Ascending aorta (tissue), 2 donors: ENCODE measurements around the gene SAXO1. TPM values are rescaled to one million over a fixed set of nuclear protein-coding genes. Genes with fewer than 3 reads are reported as not detected.

Experiments
- DNase-seq, 2 donors: peaks; one replicate each; pipeline ENCODE4 v3.0.0-alpha.2; 2019; ENCODE audit warnings: low spot score in 2 of 2
- H3K27ac ChIP-seq, 2 donors: fragments of 200-600 bp; sonication (generic); one replicate each; pipeline ENCODE4 v1.5.1; 2016 to 2017; ENCODE audit warnings: mild to moderate bottlenecking in 1 of 2
- H3K27me3 ChIP-seq: fragments of 200-600 bp; sonication (generic); one replicate; pipeline ENCODE4 v1.5.1; 2017
- H3K36me3 ChIP-seq, 2 donors: fragments of 200-600 bp; sonication (generic); one replicate each; pipeline ENCODE4 v1.5.1; 2016
- H3K4me1 ChIP-seq, 2 donors: fragments of 200-600 bp; sonication (generic); one replicate each; pipeline ENCODE4 v1.5.1; 2016 to 2017; ENCODE audit warnings: mild to moderate bottlenecking in 1 of 2
- H3K4me3 ChIP-seq, 2 donors: fragments of 200-600 bp; sonication (generic); one replicate each; pipeline ENCODE4 v1.5.1; 2016 to 2017; ENCODE audit warnings: mild to moderate bottlenecking in 1 of 2
- H3K9me3 ChIP-seq, 2 donors: fragments of 200-600 bp; sonication (generic); one replicate each; pipeline ENCODE4 v1.5.1; 2016
- CTCF ChIP-seq, 3 experiments: fragments of 200-600 bp in 2 of 3; fragments of 450-650 bp in 1 of 3; sonication (generic) in 2 of 3; IDR thresholded peaks; one replicate each; pipeline ENCODE4 v1.5.1; 2016 to 2019; ENCODE audit warnings: antibody characterized with exemption in 3 of 3, mild to moderate bottlenecking in 1 of 3, moderate library complexity in 1 of 3
- intact Hi-C: fragments of 100-400 bp; cut with DNase I; formaldehyde crosslinking; loops from one replicate; pipeline ENCODE4 v1.15.1; 2023
- total RNA-seq: library from RNA; depleted of rRNA; stranded (reverse); fragments of >200 nt; gene quantifications from one replicate; pipeline ENCODE4 v1.1.0, GENCODE V29; 2016

SAXO1 gene
- total RNA-seq, 1 donor from 2014 or later: 0.11 TPM

- Histone ChIP-seq H3K36me3 (peaks cover 0 to 4% of the 10 kb centered on the region in 2 donors), H3K27me3 (no peaks in the 10 kb centered on the region), H3K9me3 (no peaks in the 10 kb centered on the region), H3K4me3 (no peak overlapping the region), H3K4me1 (peaks cover 0 to 6% of the 10 kb centered on the region in 2 donors), H3K27ac (no peak overlapping the region)
- DNase-seq: no peak
- TF ChIP-seq CTCF (IDR thresholded peaks at IDR 0.05): no peak
- intact Hi-C loops: no loop called here
Observed at GRCh38 chr9:18909140-18910018, 123.6 kb downstream of the SAXO1 start.

- H3K4me3 ChIP-seq: no peak overlapping the region
- H3K27me3 ChIP-seq: no peaks in the 10 kb centered on the region
- H3K27ac ChIP-seq: no peak overlapping the region
- no peak for TF ChIP-seq CTCF (IDR thresholded peaks at IDR 0.05)
- intact Hi-C loops: no loop called here
- DNase-seq: no peak
- H3K36me3 ChIP-seq: peaks cover 0 to 4% of the 10 kb centered on the region in 2 donors
- H3K9me3 ChIP-seq: no peaks in the 10 kb centered on the region
- peaks cover 0 to 6% of the 10 kb centered on the region in 2 donors for H3K4me1 ChIP-seq
Observed at GRCh38 chr9:18907927-18908625, 124.9 kb downstream of the SAXO1 start.

GRCh38 chr9:18906656-18907395 is 126.2 kb downstream of the SAXO1 start:
- intact Hi-C loops: no loop called here
- Histone ChIP-seq H3K36me3 (peaks cover 0 to 4% of the 10 kb centered on the region in 2 donors), H3K4me1 (peaks cover 0 to 6% of the 10 kb centered on the region in 2 donors), H3K27ac (no peak overlapping the region), H3K9me3 (peaks cover 0 to 2% of the 10 kb centered on the region in 2 donors), H3K4me3 (no peak overlapping the region), H3K27me3 (no peaks in the 10 kb centered on the region)
- DNase-seq: no peak
- no peak for TF ChIP-seq CTCF (IDR thresholded peaks at IDR 0.05)

- no peak overlapping the region for H3K4me3 ChIP-seq
- peaks cover 0 to 6% of the 10 kb centered on the region in 2 donors for H3K4me1 ChIP-seq
- intact Hi-C loops: no loop called here
- H3K27me3 ChIP-seq: no peaks in the 10 kb centered on the region
- no peak for DNase-seq
- peaks cover 0 to 6% of the 10 kb centered on the region in 2 donors for H3K9me3 ChIP-seq
- H3K36me3 ChIP-seq: peaks cover 0 to 4% of the 10 kb centered on the region in 2 donors
- H3K27ac ChIP-seq: no peak overlapping the region
- no peak for TF ChIP-seq CTCF (IDR thresholded peaks at IDR 0.05)
Observed at GRCh38 chr9:18905883-18906629, 127.0 kb downstream of the SAXO1 start.
